Liver (tissue), 2 donors: Measurements from ENCODE around the gene CEP170.

ENCODE experiments used
- MAX ChIP-seq: IDR thresholded peaks from 2 replicates; pipeline ENCODE4 v1.6.1; 2016; ENCODE audit warnings: antibody characterized with exemption
- YY1 ChIP-seq: IDR thresholded peaks from 2 replicates; pipeline ENCODE4 v1.6.1; 2016; ENCODE audit warnings: antibody characterized with exemption, mild to moderate bottlenecking
- TF ChIP-seq, protein P1 (sequence below): fragments of 150-350 bp; IDR thresholded peaks from 2 replicates; pipeline ENCODE4 v1.5.1; 2017; ENCODE audit warnings: improper control_type of control experiment, low read depth, low read length; ENCODE audit not compliant: missing input control
- donor health status: healthy.

- TF ChIP-seq, protein P1, sequence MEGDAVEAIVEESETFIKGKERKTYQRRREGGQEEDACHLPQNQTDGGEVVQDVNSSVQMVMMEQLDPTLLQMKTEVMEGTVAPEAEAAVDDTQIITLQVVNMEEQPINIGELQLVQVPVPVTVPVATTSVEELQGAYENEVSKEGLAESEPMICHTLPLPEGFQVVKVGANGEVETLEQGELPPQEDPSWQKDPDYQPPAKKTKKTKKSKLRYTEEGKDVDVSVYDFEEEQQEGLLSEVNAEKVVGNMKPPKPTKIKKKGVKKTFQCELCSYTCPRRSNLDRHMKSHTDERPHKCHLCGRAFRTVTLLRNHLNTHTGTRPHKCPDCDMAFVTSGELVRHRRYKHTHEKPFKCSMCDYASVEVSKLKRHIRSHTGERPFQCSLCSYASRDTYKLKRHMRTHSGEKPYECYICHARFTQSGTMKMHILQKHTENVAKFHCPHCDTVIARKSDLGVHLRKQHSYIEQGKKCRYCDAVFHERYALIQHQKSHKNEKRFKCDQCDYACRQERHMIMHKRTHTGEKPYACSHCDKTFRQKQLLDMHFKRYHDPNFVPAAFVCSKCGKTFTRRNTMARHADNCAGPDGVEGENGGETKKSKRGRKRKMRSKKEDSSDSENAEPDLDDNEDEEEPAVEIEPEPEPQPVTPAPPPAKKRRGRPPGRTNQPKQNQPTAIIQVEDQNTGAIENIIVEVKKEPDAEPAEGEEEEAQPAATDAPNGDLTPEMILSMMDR: no peak
- TF ChIP-seq YY1: no peak
- TF ChIP-seq MAX: no peak
Observed at GRCh38 chr1:243268751-243269460, 13.8 kb upstream of the CEP170 start.
